ENCODE measurements around the gene C12orf42.
"Not testable (repeated sequence)": the region's sequence is repeated elsewhere in the genome, so short reads cannot be mapped to it uniquely, and the experiment has no call there.

C12orf42 gene

GRCh38 chr12:103494734-103495468, 867 bp downstream of the C12orf42 start:
- no peak for DNase-seq (ENCODE audit: low spot score)

- DNase-seq (ENCODE audit: low spot score): no peak
Measured at GRCh38 chr12:103494051-103494733, 1.6 kb downstream of the C12orf42 start.

GRCh38 chr12:103493199-103493598, 2.6 kb downstream of the C12orf42 start:
- DNase-seq (ENCODE audit: low spot score): no peak

GRCh38 chr12:103482365-103482764, 13.4 kb downstream of the C12orf42 start:
- no peak for DNase-seq (ENCODE audit: low spot score)

GRCh38 chr12:103475073-103475472, 20.7 kb downstream of the C12orf42 start:
- no peak for DNase-seq (ENCODE audit: low spot score)

- no peak for DNase-seq (ENCODE audit: low spot score)
Measured at GRCh38 chr12:103470664-103471063, 25.1 kb downstream of the C12orf42 start.

GRCh38 chr12:103469719-103470118, 26.0 kb downstream of the C12orf42 start:
- no peak for DNase-seq (ENCODE audit: low spot score)

- no peak for DNase-seq (ENCODE audit: low spot score)
Measured at GRCh38 chr12:103468837-103469236, 26.9 kb downstream of the C12orf42 start.

GRCh38 chr12:103462675-103463074, 33.1 kb downstream of the C12orf42 start:
- DNase-seq (ENCODE audit: low spot score): no peak

- DNase-seq (ENCODE audit: low spot score): no peak
Measured at GRCh38 chr12:103457471-103457870, 38.3 kb downstream of the C12orf42 start.

- DNase-seq (ENCODE audit: low spot score): no peak
Measured at GRCh38 chr12:103456006-103456405, 39.8 kb downstream of the C12orf42 start.

GRCh38 chr12:103455020-103455763, 40.6 kb downstream of the C12orf42 start:
- DNase-seq (ENCODE audit: low spot score): no peak

GRCh38 chr12:103444983-103445382, 50.8 kb downstream of the C12orf42 start:
- DNase-seq (ENCODE audit: low spot score): no peak

GRCh38 chr12:103442822-103443221, 52.9 kb downstream of the C12orf42 start:
- DNase-seq (ENCODE audit: low spot score): no peak

- DNase-seq (ENCODE audit: low spot score): no peak
Measured at GRCh38 chr12:103442182-103442555, 53.6 kb downstream of the C12orf42 start.

- DNase-seq (ENCODE audit: low spot score): no peak
Measured at GRCh38 chr12:103441437-103442181, 54.2 kb downstream of the C12orf42 start.

GRCh38 chr12:103434165-103435105, 61.3 kb downstream of the C12orf42 start:
- DNase-seq (ENCODE audit: low spot score): not testable (repeated sequence)

- no peak for DNase-seq (ENCODE audit: low spot score)
Measured at GRCh38 chr12:103431950-103432349, 63.8 kb downstream of the C12orf42 start.

- no peak for DNase-seq (ENCODE audit: low spot score)
Measured at GRCh38 chr12:103431387-103431786, 64.4 kb downstream of the C12orf42 start.

- DNase-seq (ENCODE audit: low spot score): not testable (repeated sequence)
Measured at GRCh38 chr12:103425674-103426073, 70.1 kb downstream of the C12orf42 start.

All from left forelimb (tissue), 1 donor.